BLaER1 treated with 17β-estradiol and CSF1 and Interleukin-3, amounts not matched to agents 10 nM and 100 nM (cell line): ENCODE measurements around the gene TOP1.
A peak's percentile ranks its signal among the peaks of the same experiment; 100 is the strongest.

ENCODE experiments used
- H3K27ac ChIP-seq, 11 experiments: shearing (Covaris generic); formaldehyde crosslinking; 2 replicates each; pipeline ENCODE4 v1.8.1; 2022
- H3K27me3 ChIP-seq, 11 experiments: shearing (Covaris generic); formaldehyde crosslinking; 2 replicates each; pipeline ENCODE4 v1.8.1; 2022
- H3K36me3 ChIP-seq, 11 experiments: shearing (Covaris generic); formaldehyde crosslinking; 2 replicates each; pipeline ENCODE4 v1.8.1; 2022
- H3K4me1 ChIP-seq, 10 experiments: shearing (Covaris generic); formaldehyde crosslinking; 2 replicates each; pipeline ENCODE4 v1.8.1; 2022
- H3K4me2 ChIP-seq, 11 experiments: shearing (Covaris generic); formaldehyde crosslinking; 2 replicates each; pipeline ENCODE4 v1.8.1; 2022
- H3K4me3 ChIP-seq, 10 experiments: shearing (Covaris generic); formaldehyde crosslinking; 2 replicates each; pipeline ENCODE4 v1.8.1; 2022
- H3K9ac ChIP-seq, 11 experiments: shearing (Covaris generic); formaldehyde crosslinking; 2 replicates each; pipeline ENCODE4 v1.8.1; 2022
- H3K9me3 ChIP-seq, 11 experiments: shearing (Covaris generic); formaldehyde crosslinking; replicated peaks in 1 of 11; 2 replicates each; pipeline ENCODE4 v1.8.1; 2022
- H4K20me1 ChIP-seq, 11 experiments: shearing (Covaris generic); formaldehyde crosslinking; 2 replicates each; pipeline ENCODE4 v1.8.1; 2022
- Cebpa-rat ChIP-seq, 11 experiments: shearing (Covaris generic); IDR thresholded peaks; 2 replicates each; pipeline ENCODE4 v1.8.1; 2022

TOP1 gene

GRCh38 chr20:40990542-40991120 is 38.0 kb upstream of the TOP1 start:
- H3K27ac ChIP-seq = peak overlapping the region in 10 of 11 experiments; percentile 60 to 88 (median 80); a peak in 20 of 22 replicates
- 0 out of 22 replicates have a peak, but pooled peaks cover 0 to 6% (median 0%) of the 10 kb centered on the region in 11 experiments for H3K9me3 ChIP-seq

GRCh38 chr20:40991181-40991889 is 37.3 kb upstream of the TOP1 start:
- Histone ChIP-seq H3K27me3 (no peaks in the 10 kb centered on the region), H3K4me2 (peak overlapping the region; percentile 64 to 92 (median 83)), H3K9ac (peak overlapping the region in 10 of 11 experiments; percentile 59 to 76 (median 64); a peak in 19 of 22 replicates), H3K4me1 (peaks cover 29 to 44% (median 37%) of the 10 kb centered on the region in 10 experiments), H3K36me3 (no peaks in the 10 kb centered on the region), H3K9me3 (0 out of 22 replicates have a peak, but pooled peaks cover 0 to 2% (median 0%) of the 10 kb centered on the region in 11 experiments), H3K27ac (peak overlapping the region; percentile 21 to 88 (median 79)), H3K4me3 (peak overlapping the region in 3 of 10 experiments; percentile 7 to 29 (median 24); a peak in 1 of 20 replicates), H4K20me1 (no peaks in the 10 kb centered on the region)
- TF ChIP-seq Cebpa-rat (IDR thresholded peaks at IDR 0.05) = no peak

More at GRCh38 chr20:40990542-40991120, 38.0 kb upstream of the TOP1 start:
- H3K36me3 ChIP-seq = no peaks in the 10 kb centered on the region
- H4K20me1 ChIP-seq = no peaks in the 10 kb centered on the region
- peak overlapping the region; percentile 64 to 92 (median 83) for H3K4me2 ChIP-seq
- H3K9ac ChIP-seq = peak overlapping the region in 10 of 11 experiments; percentile 49 to 76 (median 64); a peak in 18 of 22 replicates
- 0 out of 20 replicates have a peak overlapping the region, but pooled peaks of 2 of the 10 experiments have one; percentile 7 to 29 for H3K4me3 ChIP-seq
- H3K27me3 ChIP-seq = no peaks in the 10 kb centered on the region
- peaks cover 29 to 44% (median 37%) of the 10 kb centered on the region in 10 experiments for H3K4me1 ChIP-seq
- TF ChIP-seq Cebpa-rat (IDR thresholded peaks at IDR 0.05) = no peak

- Histone ChIP-seq H3K27me3 (no peaks in the 10 kb centered on the region), H3K9me3 (no peaks in the 10 kb centered on the region), H3K9ac (no peak overlapping the region; a peak in 1 of 22 replicates), H3K4me2 (peak overlapping the region; percentile 64 to 92 (median 83); a peak in 20 of 22 replicates), H3K36me3 (no peaks in the 10 kb centered on the region), H3K4me3 (no peak overlapping the region), H3K27ac (peak overlapping the region in 9 of 11 experiments; percentile 60 to 88 (median 81); a peak in 17 of 22 replicates), H3K4me1 (peaks cover 29 to 44% (median 32%) of the 10 kb centered on the region in 10 experiments), H4K20me1 (no peaks in the 10 kb centered on the region)
- no peak for TF ChIP-seq Cebpa-rat (IDR thresholded peaks at IDR 0.05)
Measured at GRCh38 chr20:40992349-40993113, 36.1 kb upstream of the TOP1 start.

GRCh38 chr20:40993794-40994540 is 34.7 kb upstream of the TOP1 start:
- no peaks in the 10 kb centered on the region for H4K20me1 ChIP-seq
- H3K4me1 ChIP-seq = peaks cover 29 to 44% (median 32%) of the 10 kb centered on the region in 10 experiments
- no peaks in the 10 kb centered on the region for H3K9me3 ChIP-seq
- H3K36me3 ChIP-seq = no peaks in the 10 kb centered on the region
- H3K4me2 ChIP-seq = peak overlapping the region in 7 of 11 experiments; percentile 21 to 56 (median 46); a peak in 10 of 22 replicates
- H3K9ac ChIP-seq = no peak overlapping the region
- H3K4me3 ChIP-seq = no peak overlapping the region
- H3K27me3 ChIP-seq = no peaks in the 10 kb centered on the region
- no peak for TF ChIP-seq Cebpa-rat (IDR thresholded peaks at IDR 0.05)
- no peak overlapping the region for H3K27ac ChIP-seq

- no peak overlapping the region for H3K27ac ChIP-seq
- no peak overlapping the region for H3K4me2 ChIP-seq
Measured at GRCh38 chr20:40996326-40996725, 32.3 kb upstream of the TOP1 start.

GRCh38 chr20:40997116-40997515 is 31.5 kb upstream of the TOP1 start:
- no peak overlapping the region for H3K4me3 ChIP-seq

More at GRCh38 chr20:40996326-40996725, 32.3 kb upstream of the TOP1 start:
- Histone ChIP-seq H3K4me3 (no peak overlapping the region), H3K27me3 (no peaks in the 10 kb centered on the region), H3K36me3 (no peaks in the 10 kb centered on the region), H4K20me1 (no peaks in the 10 kb centered on the region), H3K9ac (no peak overlapping the region), H3K9me3 (no peaks in the 10 kb centered on the region), H3K4me1 (peaks cover 19 to 29% (median 22%) of the 10 kb centered on the region in 10 experiments)
- no peak for TF ChIP-seq Cebpa-rat (IDR thresholded peaks at IDR 0.05)

GRCh38 chr20:40999841-41000240 is 28.8 kb upstream of the TOP1 start:
- Histone ChIP-seq H3K36me3 (no peaks in the 10 kb centered on the region), H3K27me3 (no peaks in the 10 kb centered on the region), H3K9ac (no peak overlapping the region), H4K20me1 (no peaks in the 10 kb centered on the region), H3K4me2 (no peak overlapping the region), H3K4me1 (peaks cover 5 to 38% (median 24%) of the 10 kb centered on the region in 10 experiments; a peak in 18 of 20 replicates), H3K4me3 (no peak overlapping the region), H3K27ac (no peak overlapping the region), H3K9me3 (no peaks in the 10 kb centered on the region)
- no peak for TF ChIP-seq Cebpa-rat (IDR thresholded peaks at IDR 0.05)

More at GRCh38 chr20:40997116-40997515, 31.5 kb upstream of the TOP1 start:
- Histone ChIP-seq H3K9me3 (no peaks in the 10 kb centered on the region), H4K20me1 (no peaks in the 10 kb centered on the region), H3K27me3 (no peaks in the 10 kb centered on the region), H3K4me1 (peaks cover 12 to 26% (median 19%) of the 10 kb centered on the region in 10 experiments), H3K4me2 (no peak overlapping the region), H3K36me3 (no peaks in the 10 kb centered on the region), H3K27ac (no peak overlapping the region), H3K9ac (no peak overlapping the region)
- TF ChIP-seq Cebpa-rat (IDR thresholded peaks at IDR 0.05) = no peak

- Histone ChIP-seq H3K36me3 (no peaks in the 10 kb centered on the region), H3K27me3 (no peaks in the 10 kb centered on the region), H3K4me2 (no peak overlapping the region), H3K9me3 (peaks cover 0 to 5% (median under 1%) of the 10 kb centered on the region in 11 experiments; a peak in 10 of 22 replicates), H3K27ac (no peak overlapping the region), H3K9ac (no peak overlapping the region), H3K4me3 (no peak overlapping the region), H3K4me1 (peaks cover 8 to 45% (median 31%) of the 10 kb centered on the region in 10 experiments; a peak in 19 of 20 replicates), H4K20me1 (no peaks in the 10 kb centered on the region)
- TF ChIP-seq Cebpa-rat (IDR thresholded peaks at IDR 0.05) = no peak
Measured at GRCh38 chr20:41000628-41001027, 28.0 kb upstream of the TOP1 start.
